CD1c-positive myeloid dendritic cell (primary cell): ENCODE results near the gene USP7.

ENCODE experiments used
- DNase-seq: peaks from one replicate; pipeline ENCODE4 v3.0.0-alpha.2; 2016; ENCODE audit errors: extremely low spot score

USP7 gene

DNA sequence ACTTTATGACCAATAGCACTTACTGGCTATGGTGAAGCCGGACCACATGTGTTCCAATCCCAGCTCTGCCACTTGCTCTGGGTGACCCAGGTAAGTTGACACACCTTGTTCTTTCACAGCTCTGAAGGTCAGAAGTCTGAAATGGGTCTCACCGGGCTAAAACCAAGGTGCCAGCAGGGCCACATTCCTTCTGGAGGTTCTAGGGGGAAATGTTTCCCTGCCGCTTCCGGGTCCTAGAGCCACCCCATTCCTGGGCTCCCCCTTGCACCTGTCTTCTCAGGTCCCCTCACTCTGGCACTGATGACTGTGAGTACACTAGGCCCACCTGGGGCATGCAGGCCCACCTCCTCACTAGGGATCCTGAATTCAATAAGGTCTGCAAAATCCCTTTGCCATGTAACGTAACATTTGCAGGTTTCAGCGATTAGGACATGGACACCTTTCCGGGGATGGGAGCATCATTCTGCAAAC, 11.4 kb downstream of the USP7 start:
- no peak for DNase-seq

DNA sequence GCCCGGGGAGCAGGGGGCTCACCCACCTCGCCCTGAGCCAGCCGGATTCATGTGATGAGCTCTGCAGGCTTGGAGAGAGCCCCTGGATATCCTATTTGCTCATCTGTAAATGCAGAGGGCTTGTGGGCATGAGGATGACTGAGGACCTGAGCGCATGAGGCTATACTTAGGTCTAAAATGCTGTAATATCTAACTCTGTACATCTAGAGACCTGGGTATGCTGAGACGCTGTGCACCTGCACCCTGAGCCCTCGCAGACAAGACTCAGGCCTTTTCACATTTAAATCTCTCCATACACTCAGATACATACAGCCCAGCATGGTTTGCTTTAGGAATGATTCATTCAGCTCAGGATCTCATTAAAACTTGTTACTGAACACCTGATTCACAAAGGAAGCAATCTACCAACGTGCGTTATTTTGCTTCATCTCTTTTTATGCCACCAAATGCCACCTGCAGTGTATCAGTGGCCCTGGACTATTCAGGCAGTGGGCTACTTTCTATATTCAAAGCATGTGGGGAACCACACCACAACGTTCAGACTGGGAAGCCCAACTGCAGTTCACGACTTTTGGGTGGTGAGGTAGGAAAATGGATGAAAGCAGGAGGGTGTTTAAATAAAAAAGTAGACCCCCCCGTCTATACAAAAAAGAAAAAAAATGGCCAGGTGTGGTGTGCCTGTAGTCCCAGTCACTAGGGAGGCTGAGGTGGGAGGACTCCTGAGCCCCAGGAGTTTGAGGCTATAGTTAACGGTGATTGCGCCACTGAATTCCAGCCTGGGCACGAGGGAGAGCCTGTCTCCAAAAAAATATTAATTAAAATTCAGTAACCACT, 12.0 kb downstream of the USP7 start:
- no peak for DNase-seq

- DNase-seq, result no peak
Observed at GRCh38 chr16:8950580-8951077, 13.1 kb downstream of the USP7 start.

DNA sequence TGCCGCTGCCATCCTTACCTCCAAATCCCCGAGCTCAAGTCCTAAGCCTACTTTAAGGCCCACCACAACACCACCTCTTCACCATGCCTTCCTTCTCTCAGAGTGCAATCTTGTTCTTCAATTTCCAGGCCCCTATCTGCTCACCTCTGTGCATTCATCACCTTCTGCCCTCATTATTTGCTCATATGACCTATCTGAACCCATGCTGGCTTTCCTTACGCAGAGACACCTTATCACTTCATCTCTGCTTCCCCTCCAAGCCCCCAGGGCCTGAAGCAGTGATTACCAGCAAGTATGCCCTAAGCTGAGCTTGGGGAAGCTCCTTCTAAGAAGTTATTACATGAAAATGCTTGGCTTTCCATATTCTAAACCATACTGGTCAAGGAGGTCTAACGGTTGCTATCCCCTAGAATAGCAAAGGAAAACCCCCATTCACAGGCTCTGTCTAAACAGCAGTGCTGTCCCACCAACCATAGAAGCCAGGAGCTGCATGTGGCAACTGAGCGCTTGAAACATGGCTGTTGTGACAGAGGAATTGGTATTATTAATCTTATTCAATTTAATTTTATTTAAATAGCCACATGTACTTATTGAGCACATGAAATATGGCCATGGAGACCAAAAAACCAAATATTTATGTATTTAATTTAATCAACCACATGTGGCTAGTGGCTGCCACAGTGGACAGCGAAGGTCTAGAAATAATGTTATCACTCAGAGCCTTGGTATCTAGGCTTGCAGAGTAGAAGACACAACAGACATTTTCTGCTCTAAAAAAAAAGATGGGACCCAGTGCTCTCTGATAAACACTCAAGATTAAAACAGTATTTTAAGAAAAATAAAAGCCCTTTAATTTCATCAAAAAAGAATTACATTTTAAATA, 13.9 kb downstream of the USP7 start:
- DNase-seq, result no peak

- DNase-seq, result no peak
Observed at GRCh38 chr16:8948831-8949230, 14.9 kb downstream of the USP7 start.

GRCh38 chr16:8948069-8948593, 15.6 kb downstream of the USP7 start:
- DNase-seq, result no peak

GRCh38 chr16:8946544-8946943, 17.2 kb downstream of the USP7 start:
- no peak for DNase-seq

GRCh38 chr16:8945626-8946296, 17.9 kb downstream of the USP7 start:
- DNase-seq, result no peak

DNA sequence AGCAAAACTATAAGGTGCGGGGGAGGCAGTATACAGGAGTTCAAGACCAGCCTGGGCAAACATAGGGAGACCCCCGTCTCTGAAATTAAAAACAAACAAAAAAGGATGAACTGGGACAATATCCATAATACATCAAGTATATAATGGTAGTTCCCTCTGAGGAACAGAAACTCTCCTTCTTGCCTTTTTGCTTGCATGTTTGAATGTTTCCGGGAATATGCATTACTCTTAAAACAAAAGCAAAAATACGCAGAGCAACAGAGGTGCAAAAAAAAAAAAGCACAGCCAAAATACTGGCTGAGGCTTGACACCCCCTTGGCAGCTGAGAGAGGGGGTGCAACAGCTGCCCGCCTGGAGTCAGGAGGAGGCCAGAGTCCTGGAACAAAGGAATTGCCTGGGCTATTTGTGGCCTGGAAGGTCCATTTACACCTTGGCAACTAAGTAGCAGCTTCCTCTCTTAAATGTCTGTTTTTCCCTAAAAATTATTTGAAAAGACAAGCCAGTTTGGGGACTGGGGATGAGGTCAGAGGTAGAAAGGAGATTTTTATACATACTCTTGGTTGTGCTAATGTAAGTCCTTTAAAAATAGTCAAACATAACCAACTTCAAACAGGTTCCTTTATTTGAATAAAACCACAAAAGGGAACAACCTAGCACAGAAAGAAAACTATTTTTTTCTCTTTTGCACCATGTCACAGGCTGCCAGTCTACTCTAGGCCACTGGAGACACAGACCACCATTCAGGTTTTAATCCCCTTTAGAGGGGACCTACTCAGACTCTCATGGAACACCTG, 19.5 kb downstream of the USP7 start:
- peak; percentile 58 for DNase-seq

GRCh38 chr16:8943001-8943763, 20.5 kb downstream of the USP7 start:
- no peak for DNase-seq

DNA sequence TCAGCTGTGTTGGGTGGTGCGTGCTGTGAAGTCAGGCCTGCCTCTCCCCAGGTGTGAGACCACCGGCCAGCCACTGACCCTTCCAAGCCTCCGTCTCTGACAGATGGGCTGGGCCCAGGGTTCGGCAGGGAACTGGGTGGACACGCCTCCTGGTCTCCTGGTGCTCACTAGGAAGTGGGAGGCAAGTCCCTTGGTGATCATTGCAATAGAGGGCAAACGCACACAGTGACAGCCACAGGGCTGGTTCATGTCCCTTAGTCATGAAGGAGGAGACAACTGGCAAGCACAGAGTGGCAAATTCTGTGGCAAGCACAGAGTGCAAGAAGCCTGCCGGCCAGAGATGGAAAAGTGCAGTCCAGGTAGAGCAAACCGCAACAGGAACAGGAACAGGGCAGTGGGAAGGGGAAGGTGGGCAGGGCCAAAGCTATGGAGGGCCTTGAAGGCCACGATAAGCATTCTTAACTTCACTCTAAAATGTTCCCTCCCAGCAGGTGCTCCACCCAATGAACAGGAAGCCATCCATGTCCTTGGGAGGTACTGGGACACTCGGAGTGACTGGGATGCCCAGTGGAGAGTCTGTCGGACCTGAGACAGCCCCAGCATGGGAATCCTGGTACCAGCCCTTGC, 21.9 kb downstream of the USP7 start:
- peak; percentile 61 for DNase-seq

GRCh38 chr16:8937803-8938202, 25.9 kb downstream of the USP7 start:
- no peak for DNase-seq

- peak; percentile 29 for DNase-seq
Observed at GRCh38 chr16:8936421-8936820, 27.3 kb downstream of the USP7 start.

DNA sequence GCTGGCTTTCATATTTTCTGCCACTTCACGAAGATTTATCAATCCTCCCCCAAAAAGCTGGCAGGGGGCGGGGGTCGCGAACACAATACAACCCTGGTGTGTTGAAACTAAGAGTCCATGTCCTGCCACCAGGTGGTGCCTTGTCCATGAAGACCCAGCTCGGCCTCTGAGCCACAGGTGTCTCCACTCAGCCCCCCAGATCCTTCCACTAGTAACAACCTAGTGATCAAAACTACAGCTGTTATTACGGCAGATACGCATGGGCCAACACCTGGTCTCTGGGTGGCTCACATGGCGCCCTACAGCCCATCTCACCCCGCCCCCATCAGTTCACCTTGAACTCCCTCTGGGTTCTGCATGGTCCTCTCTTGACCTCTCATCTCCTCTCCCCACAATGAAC, 27.7 kb downstream of the USP7 start:
- no peak for DNase-seq

DNA sequence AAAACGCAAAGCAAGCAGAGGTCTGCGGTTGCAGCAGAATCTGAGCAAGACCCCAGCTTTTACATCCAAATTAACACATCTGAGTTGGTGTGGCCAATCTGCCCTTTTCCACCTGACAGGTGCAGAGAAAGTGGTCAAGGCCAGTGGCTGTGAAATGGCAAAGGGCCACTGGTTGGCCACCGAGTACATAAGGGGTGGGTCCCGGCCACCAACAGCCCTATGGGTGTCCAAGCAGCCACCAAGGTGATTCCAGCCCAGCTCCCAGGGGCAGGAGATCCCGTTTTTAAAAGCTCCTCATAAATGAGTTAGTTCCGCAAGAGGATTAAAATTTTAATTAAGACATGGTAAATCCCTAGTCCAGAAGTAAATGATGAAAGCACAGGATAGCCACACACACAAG, 29.1 kb downstream of the USP7 start:
- no peak for DNase-seq

GRCh38 chr16:8931859-8932258, 31.8 kb downstream of the USP7 start:
- DNase-seq, result peak; percentile 39

DNA sequence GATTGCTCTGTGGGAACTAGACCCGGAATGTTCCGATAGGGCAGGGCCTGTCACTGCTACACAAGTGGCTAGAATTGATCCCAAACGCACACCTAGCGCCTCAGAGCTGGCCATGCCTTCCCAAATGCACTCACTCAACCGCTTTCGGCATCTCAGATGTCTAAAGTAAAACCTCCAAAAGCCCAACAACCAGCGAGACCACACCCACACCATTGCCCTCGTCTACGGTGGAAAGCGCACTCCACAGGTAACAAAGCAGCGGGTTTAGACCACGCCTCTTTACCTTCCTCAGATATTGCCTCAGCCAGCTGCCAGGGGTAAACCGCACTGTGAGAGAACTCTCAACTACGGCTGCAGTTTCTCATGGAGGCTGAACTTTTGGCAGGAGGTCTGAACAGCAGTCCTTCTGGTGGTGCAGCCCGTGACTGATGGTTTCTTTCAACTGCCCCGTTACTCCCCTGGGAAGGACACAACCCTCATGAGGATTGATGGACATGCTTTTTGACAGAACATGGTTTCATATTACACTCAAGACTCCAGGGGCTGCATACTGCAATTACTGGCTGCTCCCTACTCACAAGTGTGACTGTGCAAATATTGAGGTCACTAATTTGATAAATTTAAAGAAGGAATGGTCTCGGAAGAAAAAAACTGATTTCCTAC, 34.5 kb downstream of the USP7 start:
- DNase-seq, result no peak

DNA sequence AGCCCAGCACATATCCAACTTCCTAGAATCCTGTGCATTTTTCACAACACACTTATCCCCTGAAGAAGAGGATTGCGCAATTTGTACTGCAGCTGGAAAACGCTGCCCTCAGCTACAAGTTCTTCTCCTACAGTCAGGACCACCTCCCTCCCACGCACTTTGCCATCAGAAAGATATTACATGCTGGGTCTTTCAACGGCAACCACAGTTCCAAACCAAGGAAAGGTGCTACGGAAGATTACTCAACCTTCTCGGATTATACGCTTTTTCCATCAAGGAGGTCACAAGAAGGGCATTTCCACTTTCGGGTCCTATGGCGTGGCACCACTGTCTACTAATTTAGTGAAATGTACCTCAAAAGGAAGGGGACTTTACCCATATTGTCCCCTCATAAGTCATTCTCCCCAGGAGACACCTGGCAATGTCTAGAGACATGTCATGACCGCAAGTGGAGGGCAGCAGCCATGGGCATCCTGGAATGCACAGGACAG, 35.2 kb downstream of the USP7 start:
- DNase-seq, result peak; percentile 9

DNA sequence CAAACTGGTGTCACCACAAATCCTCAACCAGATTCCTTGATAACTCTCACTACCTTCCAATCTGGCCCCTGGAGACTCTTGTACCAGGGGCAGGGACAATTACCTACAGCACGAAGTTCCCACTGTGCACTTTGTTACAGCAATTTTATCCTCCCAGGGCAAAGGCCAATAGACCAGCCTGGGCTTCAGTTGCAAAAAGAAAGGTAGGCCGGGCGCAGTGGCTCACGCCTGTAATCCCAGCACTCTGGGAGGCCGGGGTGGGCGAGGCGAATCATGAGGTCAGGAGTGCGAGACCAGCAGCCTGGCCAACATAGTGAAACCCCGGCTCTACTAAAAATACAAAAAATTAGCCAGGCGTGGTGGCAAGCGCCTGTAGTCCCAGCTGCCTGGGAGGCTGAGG, 36.9 kb downstream of the USP7 start:
- DNase-seq, result no peak
